Skin of body (tissue), 2 donors: ENCODE data around the gene SORBS1. TPM values are rescaled to one million over a fixed set of nuclear protein-coding genes. Genes with fewer than 3 reads are reported as not detected.

Experiments used
- DNase-seq: peaks from one replicate; lab custom pipeline; 2025; lab: John Stamatoyannopoulos, UW
- total RNA-seq: library from RNA; depleted of rRNA; stranded (reverse); fragments of >200 nt; gene quantifications from one replicate; pipeline ENCODE4 v1.2.3, GENCODE V29; 2014

The SORBS1 gene
- total RNA-seq, 1 donor from 2014 or later = 33.7 TPM

DNA sequence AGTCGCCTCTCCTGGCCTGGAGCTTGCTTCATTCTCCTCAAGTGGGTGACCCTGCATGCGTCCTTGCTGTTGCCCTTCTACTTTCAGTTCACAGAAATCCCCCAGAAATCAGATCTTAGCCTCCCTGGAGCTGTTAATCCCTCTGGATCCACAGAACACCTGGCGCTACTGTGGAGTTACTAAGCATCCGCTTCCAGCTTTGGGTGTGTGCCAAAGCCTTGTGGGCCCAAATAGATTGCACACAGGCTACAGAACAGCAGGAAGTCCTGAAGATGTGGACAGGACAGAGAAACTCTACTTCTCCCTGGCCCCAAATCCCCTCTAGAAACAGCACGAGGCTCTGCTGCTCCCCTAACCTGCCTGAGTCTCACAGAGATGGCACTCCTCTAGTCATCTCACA lies 233.8 kb downstream of the SORBS1 start:
- DNase-seq = no peak

GRCh38 chr10:95326396-95326795 lies 234.8 kb downstream of the SORBS1 start:
- no peak for DNase-seq

DNA sequence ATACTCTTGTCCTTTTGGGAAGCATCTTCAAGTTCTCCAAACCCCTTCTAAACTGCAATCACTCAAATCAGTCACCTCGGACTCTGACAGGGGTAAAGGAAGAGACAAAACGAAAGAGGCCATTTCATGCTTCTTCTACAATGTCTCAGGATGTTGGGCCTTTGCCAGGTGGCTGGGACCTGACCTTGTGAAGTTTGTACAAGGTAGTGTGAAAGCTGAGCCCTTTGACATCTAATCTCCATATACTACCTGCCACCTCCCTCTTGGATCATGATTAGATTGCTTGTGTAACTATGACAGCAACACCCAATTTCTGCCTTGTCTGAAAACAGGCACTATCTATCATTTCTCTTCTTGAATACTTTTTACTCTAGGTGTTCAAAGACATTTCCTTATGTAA lies 235.3 kb downstream of the SORBS1 start:
- no peak for DNase-seq

DNA sequence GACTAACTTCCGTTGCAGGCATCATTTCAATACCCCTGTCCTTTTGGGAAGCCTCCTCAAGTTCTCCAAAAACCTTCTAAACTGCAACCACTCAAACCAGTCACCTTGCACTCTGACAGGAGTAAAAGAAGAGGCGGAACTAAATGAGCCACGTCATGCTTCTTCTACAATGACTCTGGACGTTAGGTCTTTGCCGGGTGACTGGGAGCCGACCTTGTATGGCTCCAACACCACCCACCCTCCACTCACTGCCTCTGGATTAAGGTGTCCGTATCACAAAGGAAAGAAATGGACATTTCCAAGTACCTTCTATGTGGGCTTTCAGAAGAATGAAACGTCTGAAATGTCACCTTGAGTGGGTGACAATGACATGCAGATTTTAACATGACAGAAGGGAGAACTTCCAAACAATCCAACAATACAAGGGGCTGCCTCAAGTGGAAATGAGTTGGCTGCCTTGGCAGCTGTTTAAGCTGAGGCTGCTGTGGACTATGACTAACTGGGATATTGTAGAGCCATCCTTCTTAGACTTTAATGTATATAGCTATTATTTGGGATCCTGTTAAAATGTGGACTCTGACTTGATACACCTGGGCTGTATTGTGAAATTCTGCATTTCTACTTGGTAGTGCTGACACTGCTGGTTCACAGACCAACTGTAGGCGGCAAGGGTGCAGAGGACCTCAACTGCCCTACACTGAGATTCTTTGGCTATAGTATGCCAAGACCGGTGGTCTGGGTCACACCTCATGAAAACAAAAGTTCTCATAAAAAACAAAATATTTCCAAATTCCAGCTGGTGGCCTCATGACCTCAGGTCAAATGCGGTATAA lies 236.5 kb downstream of the SORBS1 start:
- DNase-seq = no peak

GRCh38 chr10:95321554-95322301 lies 239.4 kb downstream of the SORBS1 start:
- DNase-seq = no peak

DNA sequence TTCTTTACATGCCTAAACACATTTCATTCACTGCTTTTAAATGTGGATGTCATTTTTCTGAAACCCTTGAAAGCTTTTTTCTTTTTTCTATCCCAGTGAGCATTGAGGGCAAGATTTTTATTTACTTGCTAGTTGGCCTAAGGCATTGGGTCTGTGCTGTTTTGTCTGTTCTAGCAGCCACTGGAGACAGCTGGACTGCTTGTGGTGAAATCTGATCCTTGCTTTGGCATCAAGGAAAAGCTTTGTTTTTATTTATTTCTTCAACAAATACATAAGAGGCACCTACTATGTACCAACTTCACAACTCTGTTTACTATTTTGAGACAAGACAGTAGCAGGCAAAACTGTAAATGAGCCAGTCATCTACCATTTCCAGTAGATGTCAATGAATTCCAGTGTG lies 241.9 kb downstream of the SORBS1 start:
- no peak for DNase-seq

- DNase-seq = no peak
Observed at GRCh38 chr10:95315509-95315908, 245.7 kb downstream of the SORBS1 start.

- DNase-seq = no peak
Observed at GRCh38 chr10:95314192-95314918, 246.8 kb downstream of the SORBS1 start.

DNA sequence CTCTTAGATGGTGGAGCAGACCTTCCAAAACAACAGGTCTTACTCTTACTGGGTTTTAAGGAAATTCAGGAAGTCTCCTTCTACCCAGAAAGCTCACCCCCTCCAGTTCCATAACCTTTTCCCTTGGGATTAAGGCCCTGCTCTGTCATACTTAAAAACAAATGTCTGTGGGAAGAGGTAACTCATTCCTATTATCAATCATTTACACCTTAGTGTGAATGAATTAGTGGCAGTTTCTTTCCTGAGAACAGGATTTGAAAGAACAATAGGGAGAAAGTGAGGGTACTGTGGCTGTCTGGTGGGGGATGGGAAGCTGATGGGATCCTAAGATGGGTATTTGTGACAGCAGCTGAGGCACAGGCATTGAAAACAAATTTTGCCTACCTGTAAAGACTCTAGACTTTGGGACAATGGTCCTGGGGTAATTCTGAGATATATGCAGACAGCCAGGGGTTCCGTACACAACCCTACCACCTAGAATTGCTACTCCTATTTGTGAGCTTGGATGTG lies 248.1 kb downstream of the SORBS1 start:
- no peak for DNase-seq

GRCh38 chr10:95312257-95312656 lies 248.9 kb downstream of the SORBS1 start:
- no peak for DNase-seq

DNA sequence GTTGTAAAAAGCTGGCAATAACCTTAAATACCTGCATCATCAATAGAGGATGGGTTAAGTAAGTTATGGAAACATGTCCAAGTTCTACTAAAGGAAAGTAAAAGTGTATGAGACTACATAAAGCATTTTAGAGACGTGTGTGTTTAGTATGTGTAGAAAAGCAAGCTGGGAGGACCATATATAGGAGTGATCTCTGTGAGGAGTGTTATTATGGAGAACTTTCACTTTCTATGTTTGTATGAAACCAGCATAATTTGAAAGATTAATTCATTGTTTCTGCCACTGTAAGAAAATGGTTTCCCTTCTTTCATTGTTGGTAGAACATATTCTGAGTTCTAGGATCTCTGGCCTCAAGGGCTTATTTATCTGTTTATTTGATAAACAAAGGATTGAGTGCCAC lies 251.2 kb downstream of the SORBS1 start:
- DNase-seq = no peak

GRCh38 chr10:95308389-95309302 lies 252.5 kb downstream of the SORBS1 start:
- no peak for DNase-seq

- no peak for DNase-seq
Observed at GRCh38 chr10:95306851-95307250, 254.3 kb downstream of the SORBS1 start.

DNA sequence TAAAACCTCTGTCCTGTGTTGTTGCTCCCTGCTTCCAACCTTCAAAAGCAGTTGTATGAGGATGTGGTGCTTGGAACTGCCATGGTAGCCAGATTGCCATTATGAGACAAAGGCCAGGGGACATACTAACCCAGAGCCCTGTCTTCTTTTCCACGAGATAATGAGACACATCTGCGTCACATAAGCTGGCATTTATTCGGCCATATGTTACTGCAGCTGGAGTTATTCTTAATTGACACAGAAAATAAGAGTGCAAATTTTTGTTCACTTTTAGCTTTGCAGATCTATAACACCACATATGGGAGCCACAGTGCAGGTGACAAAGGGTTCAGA lies 254.9 kb downstream of the SORBS1 start:
- DNase-seq = no peak

DNA sequence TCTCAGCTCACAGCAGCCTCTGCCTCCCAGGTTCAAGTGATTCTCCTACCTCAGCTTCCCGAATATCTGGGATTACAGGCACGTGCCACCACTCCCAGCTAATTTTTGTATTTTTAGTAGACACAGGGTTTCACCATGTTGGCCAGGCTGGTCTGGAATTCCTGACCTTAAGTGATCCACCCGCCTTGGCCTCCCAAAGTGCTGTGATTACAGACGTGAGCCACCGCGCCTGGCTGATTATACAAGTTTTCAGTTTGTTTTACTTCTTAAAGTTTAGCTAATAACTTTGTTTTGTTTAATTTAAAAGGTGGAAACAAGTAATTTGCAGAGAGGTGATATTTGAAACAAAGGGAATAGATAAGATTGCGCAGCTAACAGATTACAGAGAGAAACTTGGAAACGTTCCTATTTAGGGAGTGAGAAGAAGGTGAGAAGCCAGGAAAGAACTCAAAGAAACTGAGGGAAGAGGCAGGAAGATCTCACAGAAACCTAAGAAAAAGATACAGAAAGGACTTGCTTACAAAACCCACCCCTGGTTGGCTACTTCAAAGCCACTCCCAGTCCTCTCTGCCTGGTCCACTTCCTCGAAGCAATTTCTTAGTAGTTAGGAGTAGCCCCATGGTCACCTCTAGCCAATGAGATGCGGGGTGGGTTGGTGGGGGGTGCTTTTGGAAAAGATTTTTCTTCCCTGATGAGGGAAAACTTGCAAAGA lies 255.4 kb downstream of the SORBS1 start:
- no peak for DNase-seq

GRCh38 chr10:95304976-95305375 lies 256.2 kb downstream of the SORBS1 start:
- no peak for DNase-seq

- DNase-seq = no peak
Observed at GRCh38 chr10:95304463-95304862, 256.7 kb downstream of the SORBS1 start.

DNA sequence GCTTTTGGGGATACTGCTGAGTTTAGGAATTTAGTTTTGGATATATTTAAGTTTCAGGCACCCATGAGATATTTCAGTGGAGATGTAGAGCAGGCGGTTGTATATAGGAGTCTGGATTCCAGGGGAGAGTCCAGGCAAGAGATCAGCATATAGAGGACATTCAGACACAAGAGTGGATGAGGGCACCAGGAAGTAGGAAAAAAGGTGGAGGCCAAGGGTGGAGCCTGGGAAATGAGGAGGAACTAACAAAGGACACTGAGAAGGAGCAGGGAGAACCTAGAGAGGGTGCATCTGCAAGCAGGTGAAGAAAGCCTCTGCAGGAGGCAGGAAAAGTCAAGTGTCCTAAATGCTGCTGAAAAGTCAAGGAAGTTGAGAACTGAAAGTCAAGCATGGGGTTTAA lies 257.2 kb downstream of the SORBS1 start:
- no peak for DNase-seq

GRCh38 chr10:95303535-95303934 lies 257.6 kb downstream of the SORBS1 start:
- no peak for DNase-seq

DNA sequence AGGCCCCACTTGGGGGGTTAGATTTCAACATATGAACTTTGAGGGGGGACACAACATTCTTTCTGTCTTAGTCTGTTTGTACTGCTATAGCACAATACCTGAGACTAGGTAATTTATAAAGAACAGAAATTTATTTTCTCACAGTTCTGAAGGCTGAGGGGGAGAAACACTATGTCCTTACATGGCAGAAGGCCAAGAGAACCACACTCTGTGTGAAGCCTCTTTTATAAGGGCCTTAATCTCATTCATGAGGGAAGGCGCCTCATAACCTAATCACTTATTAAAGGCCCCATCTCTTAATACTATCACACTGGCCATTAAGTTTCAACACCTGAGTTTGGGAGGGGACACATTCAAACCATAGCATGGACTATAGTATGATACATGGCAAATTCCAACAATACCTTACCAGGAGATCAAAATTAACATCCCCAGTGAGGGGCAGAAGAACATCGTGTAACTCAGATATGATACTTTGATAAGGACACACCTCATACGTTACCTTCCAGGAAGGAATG lies 261.1 kb downstream of the SORBS1 start:
- no peak for DNase-seq
